HG03039 (cell line): ENCODE data around the gene ATG2B.
"Not testable (repeated sequence)": the region's sequence is repeated elsewhere in the genome, so short reads cannot be mapped to it uniquely, and the experiment has no call there.

ENCODE experiments used
- ATAC-seq: cut with Tn5 transposase; IDR thresholded peaks from one replicate; pipeline ENCODE4 v1.9.1; 2021; ENCODE audit warnings: mild to moderate bottlenecking, moderate library complexity; ENCODE audit not compliant: unreplicated experiment

The ATG2B gene

GRCh38 chr14:96255501-96256366, 107.4 kb downstream of the ATG2B start, which contains the start of gene BDKRB1:
Gene BDKRB1 (plus strand): TSS chr14:96256210. CDS start chr14:96263683, 7,473 bp downstream.
- ATAC-seq, result no peak

- ATAC-seq, result no peak
These were observed 108.5 kb downstream of the ATG2B start for GRCh38 chr14:96254687-96255086.

GRCh38 chr14:96252999-96253539, 110.1 kb downstream of the ATG2B start:
- no peak for ATAC-seq

GRCh38 chr14:96252323-96252998, 110.7 kb downstream of the ATG2B start:
- no peak for ATAC-seq

- no peak for ATAC-seq
These were observed 111.4 kb downstream of the ATG2B start for GRCh38 chr14:96251656-96252155.

GRCh38 chr14:96250485-96250884, 112.7 kb downstream of the ATG2B start:
- ATAC-seq, result no peak

GRCh38 chr14:96249029-96249428, 114.1 kb downstream of the ATG2B start:
- no peak for ATAC-seq

GRCh38 chr14:96247031-96247430, 116.1 kb downstream of the ATG2B start:
- ATAC-seq, result no peak

- ATAC-seq, result no peak
These were observed 116.6 kb downstream of the ATG2B start for GRCh38 chr14:96246539-96246847.

GRCh38 chr14:96245710-96246538, 117.2 kb downstream of the ATG2B start:
- ATAC-seq, result no peak

GRCh38 chr14:96245074-96245473, 118.1 kb downstream of the ATG2B start:
- ATAC-seq, result not testable (repeated sequence)

- no peak for ATAC-seq
These were observed 119.4 kb downstream of the ATG2B start for GRCh38 chr14:96243785-96244184.

- no peak for ATAC-seq
These were observed 121.0 kb downstream of the ATG2B start for GRCh38 chr14:96242126-96242525.

GRCh38 chr14:96240641-96241040, 122.5 kb downstream of the ATG2B start:
- no peak for ATAC-seq

GRCh38 chr14:96239711-96240141, 123.4 kb downstream of the ATG2B start:
- no peak for ATAC-seq

GRCh38 chr14:96238676-96239265, 124.4 kb downstream of the ATG2B start:
- no peak for ATAC-seq

- no peak for ATAC-seq
These were observed 125.5 kb downstream of the ATG2B start for GRCh38 chr14:96237641-96238040.

- no peak for ATAC-seq
These were observed 127.7 kb downstream of the ATG2B start for GRCh38 chr14:96235426-96235825.

- ATAC-seq, result no peak
These were observed 129.5 kb downstream of the ATG2B start for GRCh38 chr14:96233661-96234060.

GRCh38 chr14:96232506-96232905, 130.6 kb downstream of the ATG2B start:
- no peak for ATAC-seq
